ENCODE measurements around the gene CHAT.

The CHAT gene

GRCh38 chr10:49611816-49612512 is 1.9 kb upstream of the CHAT start:
- no peak for DNase-seq (ENCODE audit: extremely low read depth in 1 of 2, low read depth in 1 of 2)

DNA sequence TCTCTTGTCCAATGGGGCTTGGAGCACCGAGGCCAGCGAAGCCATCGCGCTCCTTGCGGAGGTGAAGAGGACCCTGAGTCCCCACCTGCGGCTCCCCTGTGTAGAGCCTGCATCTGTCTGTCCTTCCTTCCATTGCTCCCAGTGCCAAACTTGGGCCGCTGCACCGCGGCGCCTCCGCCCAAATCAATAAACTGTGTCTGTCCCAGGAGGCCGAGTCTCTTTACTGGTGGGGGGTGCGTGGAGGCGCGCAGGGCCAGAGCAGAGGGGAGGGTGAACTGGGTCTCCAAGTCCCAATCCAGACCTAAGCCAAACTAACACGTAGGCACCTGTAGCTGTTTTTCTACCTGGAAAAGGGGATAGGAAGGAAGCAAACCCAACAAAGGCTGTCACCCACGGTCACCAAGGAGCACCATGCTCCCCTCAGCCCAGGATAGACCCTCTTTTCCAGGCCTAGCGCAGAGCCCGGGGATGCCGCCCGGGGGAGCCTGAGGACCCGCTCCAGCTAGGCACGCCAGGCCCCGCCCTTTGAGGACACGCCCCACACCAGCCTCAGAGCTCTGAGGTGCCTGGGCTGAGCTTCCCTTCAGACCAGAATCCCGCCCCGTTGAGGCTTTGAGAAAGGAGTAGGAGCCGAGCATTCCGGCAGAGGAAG is 1.2 kb upstream of the CHAT start:
- no peak for DNase-seq (ENCODE audit: extremely low read depth in 1 of 2, low read depth in 1 of 2)

- no peak for DNase-seq (ENCODE audit: extremely low read depth in 1 of 2, low read depth in 1 of 2)
Observed at GRCh38 chr10:49613165-49613881, 514 bp upstream of the CHAT start.

- no peak for DNase-seq (ENCODE audit: extremely low read depth in 1 of 2, low read depth in 1 of 2)
Observed at GRCh38 chr10:49614242-49615198, 683 bp downstream of the CHAT start.

DNA sequence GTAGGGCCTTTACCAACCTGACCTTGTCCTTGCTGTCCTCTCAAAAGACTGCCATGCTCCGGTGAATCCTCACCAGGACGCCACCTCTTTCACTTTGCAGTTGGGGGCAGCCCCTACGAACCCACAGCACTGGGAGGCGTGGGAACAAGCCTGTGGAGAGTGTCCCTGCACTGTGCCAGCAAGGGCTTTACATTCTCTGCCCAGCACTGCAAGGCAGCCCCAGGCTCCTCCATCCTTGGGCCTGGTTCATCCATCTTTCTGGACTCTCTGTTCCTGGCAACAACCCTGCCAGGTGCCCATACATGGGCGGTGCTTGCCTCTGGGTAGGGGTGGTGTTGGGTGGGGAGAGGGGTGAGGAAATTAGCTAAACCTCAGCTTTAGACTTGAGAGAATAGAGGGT is 1.4 kb downstream of the CHAT start:
- DNase-seq (ENCODE audit: extremely low read depth in 1 of 2, low read depth in 1 of 2), result no peak

GRCh38 chr10:49615721-49616120 is 1.9 kb downstream of the CHAT start:
- no peak for DNase-seq (ENCODE audit: extremely low read depth in 1 of 2, low read depth in 1 of 2)

- no peak for DNase-seq (ENCODE audit: extremely low read depth in 1 of 2, low read depth in 1 of 2)
Observed at GRCh38 chr10:49616421-49617101, 2.7 kb downstream of the CHAT start.

DNA sequence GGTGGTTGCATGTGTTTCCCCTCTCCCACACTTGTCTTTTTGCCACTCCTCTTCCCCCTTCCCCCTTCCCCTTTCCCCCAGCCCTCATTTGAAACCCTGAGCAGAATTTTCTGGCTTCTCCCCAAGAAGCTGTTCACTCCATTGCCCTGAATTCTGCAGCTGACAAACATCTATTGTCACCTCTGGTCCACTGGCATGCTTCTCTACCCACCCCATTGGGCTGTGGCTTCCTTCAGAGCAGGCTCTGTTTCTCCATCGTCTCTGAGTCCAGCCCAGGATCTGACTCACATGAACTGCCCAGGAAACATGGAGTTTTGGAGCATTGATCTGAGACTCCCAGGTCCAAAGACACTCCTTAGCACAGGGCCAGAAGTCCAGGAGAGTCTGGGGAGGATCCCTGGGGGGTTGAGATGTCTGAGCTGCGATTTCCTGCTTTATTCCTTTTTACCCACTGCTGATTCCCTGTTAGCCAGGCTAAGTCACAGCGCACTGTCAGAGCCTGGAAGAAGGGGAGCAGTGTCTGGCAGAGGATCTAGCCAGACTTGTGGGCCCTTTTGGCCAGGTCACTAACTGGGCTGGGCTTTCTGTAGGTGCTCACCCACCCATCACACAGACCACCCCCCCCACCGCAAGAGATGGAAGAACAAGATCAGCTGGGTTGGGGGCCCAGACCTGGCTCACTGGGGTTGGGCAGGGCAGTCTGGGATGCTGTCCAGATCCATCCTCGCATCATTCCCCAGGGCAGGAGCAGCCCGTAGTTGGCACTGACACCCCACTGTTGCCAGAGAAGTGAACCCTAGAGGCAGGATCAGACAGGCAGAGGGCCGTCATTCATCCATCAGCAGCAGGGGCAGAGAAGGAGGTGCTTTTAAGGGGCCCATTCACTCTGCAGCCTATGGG is 3.5 kb downstream of the CHAT start:
- no peak for DNase-seq (ENCODE audit: extremely low read depth in 1 of 2, low read depth in 1 of 2)

GRCh38 chr10:49618821-49619220 is 5.0 kb downstream of the CHAT start:
- no peak for DNase-seq (ENCODE audit: extremely low read depth in 1 of 2, low read depth in 1 of 2)

DNA sequence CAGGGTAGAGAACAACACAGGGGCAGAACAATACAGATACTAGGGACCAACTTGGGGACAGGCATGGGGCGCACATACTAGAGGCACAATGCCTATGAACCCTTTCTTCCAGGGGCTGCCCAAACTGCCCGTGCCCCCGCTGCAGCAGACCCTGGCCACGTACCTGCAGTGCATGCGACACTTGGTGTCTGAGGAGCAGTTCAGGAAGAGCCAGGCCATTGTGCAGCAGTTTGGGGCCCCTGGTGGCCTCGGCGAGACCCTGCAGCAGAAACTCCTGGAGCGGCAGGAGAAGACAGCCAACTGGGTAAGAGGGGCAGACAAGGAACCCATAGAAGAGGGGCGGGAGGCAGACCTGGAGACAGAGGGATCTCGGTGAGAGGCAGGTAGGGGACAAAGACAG is 5.8 kb downstream of the CHAT start:
- no peak for DNase-seq (ENCODE audit: extremely low read depth in 1 of 2, low read depth in 1 of 2)

DNA sequence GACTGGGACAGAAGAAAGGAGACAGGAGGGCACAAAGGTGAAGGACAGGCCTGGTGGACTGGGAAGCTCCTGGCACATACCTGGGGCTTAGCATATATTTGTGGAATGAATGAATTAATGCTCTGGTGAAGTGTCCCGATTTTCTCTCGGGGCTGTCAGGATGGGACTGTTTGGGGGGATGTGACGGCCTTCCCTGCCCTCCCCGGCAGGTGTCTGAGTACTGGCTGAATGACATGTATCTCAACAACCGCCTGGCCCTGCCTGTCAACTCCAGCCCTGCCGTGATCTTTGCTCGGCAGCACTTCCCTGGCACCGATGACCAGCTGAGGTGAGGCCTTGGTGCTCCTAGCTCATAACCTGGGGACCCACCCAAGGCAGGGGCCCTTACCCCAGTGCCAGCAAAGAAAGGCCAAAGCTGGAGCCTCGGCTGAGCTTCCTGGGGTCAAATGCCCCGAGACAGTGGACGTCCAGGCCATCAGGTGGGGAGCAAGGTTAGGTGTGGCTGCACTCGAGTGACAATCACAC is 6.5 kb downstream of the CHAT start:
- no peak for DNase-seq (ENCODE audit: extremely low read depth in 1 of 2, low read depth in 1 of 2)

GRCh38 chr10:49620841-49621378 is 7.1 kb downstream of the CHAT start:
- no peak for DNase-seq (ENCODE audit: extremely low read depth in 1 of 2, low read depth in 1 of 2)

- no peak for DNase-seq (ENCODE audit: extremely low read depth in 1 of 2, low read depth in 1 of 2)
Observed at GRCh38 chr10:49621561-49621960, 7.7 kb downstream of the CHAT start.

- DNase-seq (ENCODE audit: extremely low read depth in 1 of 2, low read depth in 1 of 2), result no peak
Observed at GRCh38 chr10:49622426-49623425, 8.9 kb downstream of the CHAT start.

DNA sequence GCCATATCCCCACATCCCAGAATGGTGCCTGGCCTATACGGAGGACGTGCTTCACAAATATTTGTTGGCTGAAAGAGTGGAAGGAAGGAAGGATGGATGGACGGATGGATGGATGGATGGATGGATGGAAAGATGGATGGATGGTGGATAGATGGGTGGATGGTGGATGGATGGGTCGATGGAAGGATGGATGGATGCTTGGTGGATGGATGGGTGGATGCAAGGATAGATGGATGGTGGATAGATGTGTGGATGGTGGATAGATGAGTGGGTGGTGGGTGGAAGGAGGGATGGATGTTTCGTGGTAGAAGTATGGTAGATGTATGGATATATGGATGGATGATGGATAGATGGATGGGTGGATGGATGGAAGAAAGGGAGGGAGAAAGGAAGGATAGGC is 10.8 kb downstream of the CHAT start:
- no peak for DNase-seq (ENCODE audit: extremely low read depth in 1 of 2, low read depth in 1 of 2)

- no peak for DNase-seq (ENCODE audit: extremely low read depth in 1 of 2, low read depth in 1 of 2)
Observed at GRCh38 chr10:49625411-49625810, 11.6 kb downstream of the CHAT start.

GRCh38 chr10:49627038-49627437 is 13.2 kb downstream of the CHAT start:
- DNase-seq (ENCODE audit: extremely low read depth in 1 of 2, low read depth in 1 of 2), result no peak
